LNCAP (cell line): ENCODE measurements around the gene TSHZ1.

Experiments used
- TF ChIP-seq, protein P1 (sequence below): fragments of 450-650 bp; IDR thresholded peaks from 2 replicates; pipeline ENCODE4 v1.5.1; 2017; ENCODE audit warnings: mild to moderate bottlenecking

The TSHZ1 gene

DNA sequence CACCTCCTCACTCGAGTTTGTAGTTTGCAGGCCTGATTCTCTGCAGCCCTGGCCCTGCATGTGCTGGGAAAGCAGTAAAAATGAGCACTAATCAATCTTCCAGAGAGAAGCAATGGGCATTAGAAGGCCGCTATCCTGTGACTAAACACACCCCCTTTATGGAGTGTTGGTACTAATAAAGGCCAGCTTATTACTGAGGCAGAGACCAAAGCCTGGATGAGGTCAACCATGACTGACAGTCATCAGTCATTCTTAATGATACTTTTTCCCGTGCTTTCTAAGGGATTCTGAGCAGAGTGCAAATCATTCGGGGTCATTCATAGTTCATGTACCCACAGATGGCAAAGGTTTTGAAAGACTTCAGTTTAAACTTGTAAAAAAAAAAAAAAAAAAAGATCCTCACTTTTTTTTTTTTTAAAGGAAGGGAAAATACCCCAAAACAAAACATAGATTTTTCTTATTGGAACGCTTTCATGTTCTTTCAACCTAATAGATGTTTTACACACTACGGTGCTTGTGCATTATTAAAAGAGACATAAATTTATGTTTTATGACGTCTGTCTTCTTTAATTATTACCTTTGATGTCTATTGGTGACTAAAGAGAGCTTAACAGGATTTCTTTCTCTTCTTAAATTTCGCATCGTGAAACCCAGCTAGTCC, 13.2 kb downstream of the TSHZ1 start:
- TF ChIP-seq, protein P1, sequence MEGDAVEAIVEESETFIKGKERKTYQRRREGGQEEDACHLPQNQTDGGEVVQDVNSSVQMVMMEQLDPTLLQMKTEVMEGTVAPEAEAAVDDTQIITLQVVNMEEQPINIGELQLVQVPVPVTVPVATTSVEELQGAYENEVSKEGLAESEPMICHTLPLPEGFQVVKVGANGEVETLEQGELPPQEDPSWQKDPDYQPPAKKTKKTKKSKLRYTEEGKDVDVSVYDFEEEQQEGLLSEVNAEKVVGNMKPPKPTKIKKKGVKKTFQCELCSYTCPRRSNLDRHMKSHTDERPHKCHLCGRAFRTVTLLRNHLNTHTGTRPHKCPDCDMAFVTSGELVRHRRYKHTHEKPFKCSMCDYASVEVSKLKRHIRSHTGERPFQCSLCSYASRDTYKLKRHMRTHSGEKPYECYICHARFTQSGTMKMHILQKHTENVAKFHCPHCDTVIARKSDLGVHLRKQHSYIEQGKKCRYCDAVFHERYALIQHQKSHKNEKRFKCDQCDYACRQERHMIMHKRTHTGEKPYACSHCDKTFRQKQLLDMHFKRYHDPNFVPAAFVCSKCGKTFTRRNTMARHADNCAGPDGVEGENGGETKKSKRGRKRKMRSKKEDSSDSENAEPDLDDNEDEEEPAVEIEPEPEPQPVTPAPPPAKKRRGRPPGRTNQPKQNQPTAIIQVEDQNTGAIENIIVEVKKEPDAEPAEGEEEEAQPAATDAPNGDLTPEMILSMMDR: no peak

DNA sequence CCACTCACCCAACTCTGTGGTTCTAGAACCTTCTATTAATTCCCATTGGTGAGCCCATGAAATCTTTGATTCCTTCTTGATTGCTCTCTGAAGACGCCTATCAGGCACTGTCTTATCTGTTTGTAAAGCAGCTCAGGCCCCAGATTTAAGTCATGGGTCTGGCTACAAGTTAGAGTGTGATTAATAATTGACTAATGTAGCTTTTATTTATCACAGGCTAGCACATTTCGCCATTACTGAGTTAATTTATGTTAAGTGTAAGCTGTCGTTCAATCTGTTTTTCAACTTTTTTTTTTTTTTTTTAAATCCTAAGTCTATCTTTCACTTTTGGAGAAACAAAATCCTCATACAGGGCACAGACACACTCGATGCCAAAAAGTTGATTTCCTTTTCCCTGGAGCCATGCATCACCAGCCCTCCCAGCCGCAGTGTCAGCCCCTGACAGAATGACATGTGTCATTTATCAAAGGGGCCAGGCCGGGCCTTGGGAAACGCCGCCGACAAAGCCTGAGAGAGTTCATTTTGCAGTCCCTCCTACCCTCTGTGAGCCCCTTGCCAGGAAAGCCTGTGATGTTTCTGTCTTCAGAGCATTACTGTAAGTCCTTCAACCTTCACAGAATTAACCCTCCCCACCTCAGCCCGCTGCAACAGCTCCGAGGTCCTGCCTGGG, 15.8 kb downstream of the TSHZ1 start:
- TF ChIP-seq, protein P1: no peak

DNA sequence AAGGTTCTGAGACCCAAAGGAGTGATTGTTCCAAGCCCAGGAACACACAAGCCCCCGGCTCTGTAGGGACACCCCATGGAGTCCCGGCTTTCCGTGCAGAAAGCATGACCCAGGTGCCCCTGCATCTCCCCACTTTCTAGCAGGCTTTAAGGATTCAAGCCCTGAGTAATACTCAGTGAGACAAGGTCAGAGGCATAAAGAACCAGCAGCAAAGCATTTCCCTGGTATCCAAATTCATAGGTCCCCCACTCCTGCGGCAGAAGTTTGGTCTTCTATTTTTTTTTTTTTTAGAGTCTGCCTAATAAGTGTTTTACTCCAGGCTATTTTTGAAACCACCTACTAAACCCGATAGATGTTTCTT, 16.3 kb downstream of the TSHZ1 start:
- TF ChIP-seq, protein P1: no peak

DNA sequence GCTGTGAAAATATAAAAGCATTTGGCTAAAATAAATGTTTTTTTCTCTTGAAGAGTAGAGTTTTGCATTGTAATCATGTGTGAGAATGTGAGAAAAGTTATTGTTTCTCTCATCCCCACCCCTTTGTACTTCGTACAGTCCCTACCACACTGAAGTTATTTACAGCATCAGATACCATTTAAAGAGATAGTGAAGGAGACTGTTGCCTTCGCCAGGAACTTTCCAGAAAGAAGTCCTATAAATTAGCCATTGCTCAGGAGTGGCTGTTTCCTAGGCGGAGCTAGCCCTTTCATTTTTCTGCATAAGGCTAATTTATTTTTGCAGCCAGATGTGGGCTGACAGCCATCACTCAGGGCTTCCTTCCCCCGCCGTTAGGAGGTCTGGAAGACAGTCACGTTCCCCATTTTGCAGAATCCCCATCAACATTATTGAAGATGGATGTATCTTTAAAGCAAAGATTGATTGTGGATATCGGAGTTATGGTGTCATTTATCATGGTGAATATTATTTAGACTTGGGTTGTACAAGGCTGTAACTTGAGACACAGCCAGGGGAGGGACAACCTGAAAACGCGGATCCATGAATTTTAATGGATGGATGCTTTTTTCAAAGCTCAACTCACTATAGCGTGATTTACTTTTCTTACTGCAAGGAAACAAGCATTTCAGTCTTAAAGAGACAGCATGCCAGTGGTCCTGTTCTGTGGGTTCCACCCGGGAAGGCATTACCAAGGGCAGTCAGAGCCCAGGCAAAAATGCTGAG, 17.1 kb downstream of the TSHZ1 start:
- TF ChIP-seq, protein P1: no peak

DNA sequence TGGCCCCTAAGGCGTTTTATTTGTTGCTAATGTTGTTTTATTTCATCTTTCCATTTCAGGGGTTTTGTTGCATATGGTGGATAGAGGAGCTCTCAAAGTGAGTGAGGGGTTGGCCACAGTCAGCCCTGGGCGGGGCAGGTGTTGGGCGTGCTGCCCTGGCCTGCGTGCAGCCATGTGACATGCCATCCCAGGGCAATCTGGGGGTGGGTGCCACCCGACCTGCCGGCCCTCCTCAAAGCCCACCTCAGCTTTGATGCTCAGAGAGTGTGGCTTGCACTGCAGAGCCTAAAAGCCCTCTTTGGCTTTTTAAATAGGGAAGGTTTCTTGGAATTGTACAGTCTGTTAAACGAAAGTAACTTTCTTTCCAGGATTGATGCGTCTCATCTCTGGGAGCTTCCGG, 18.4 kb downstream of the TSHZ1 start:
- TF ChIP-seq, protein P1: no peak

- TF ChIP-seq, protein P1: no peak
Measured at GRCh38 chr18:75229437-75229836, 18.8 kb downstream of the TSHZ1 start.

DNA sequence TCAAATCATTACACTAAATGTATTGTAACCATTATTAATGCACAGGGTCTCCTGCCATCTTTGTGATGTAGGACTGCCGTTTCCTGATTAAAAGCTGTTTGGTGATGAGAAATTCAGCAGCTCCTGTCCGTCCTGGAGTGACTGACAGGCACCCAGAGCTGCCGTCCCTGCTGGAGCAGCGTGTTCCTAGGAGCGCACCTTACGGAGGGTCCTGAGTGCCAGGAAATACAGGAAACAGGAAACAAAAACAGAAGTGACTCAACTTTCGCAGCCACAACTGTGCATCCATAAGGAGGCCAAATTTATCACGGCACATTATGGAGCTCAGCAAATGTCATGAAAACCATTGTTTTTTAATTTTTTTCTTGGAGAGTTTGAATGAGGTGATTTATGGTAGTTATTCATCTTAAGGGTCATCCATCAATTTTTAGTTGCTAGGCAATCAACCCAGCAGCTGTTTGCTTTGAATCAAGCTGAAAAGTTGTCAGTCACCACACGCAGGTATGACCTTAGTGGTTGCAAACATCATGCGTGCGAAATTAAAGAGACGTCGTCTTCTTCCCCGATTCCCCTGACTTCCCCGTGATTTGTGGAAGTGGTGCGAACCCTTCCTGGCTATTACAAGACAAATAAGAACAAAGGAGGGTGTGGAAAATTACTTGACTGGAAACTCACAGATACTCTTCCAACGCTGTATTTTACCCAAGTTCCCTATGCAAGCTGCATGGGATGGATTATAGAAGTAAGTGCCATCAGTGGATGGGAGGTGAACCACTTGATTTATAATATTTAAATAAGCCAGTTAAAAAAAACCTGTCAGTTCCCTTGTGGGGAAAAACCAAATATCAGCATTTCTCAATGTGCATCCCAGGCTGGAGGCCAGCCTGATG, 19.8 kb downstream of the TSHZ1 start:
- TF ChIP-seq, protein P1: no peak
